GM21423 (cell line): ENCODE results near the gene CR1.
"Not testable (repeated sequence)": the region's sequence is repeated elsewhere in the genome, so short reads cannot be mapped to it uniquely, and the experiment has no call there.

ENCODE experiments used
- ATAC-seq: cut with Tn5 transposase; IDR thresholded peaks from one replicate; pipeline ENCODE4 v1.9.1; 2021; ENCODE audit warnings: mild to moderate bottlenecking, moderate library complexity; ENCODE audit not compliant: unreplicated experiment

Gene CR1

GRCh38 chr1:207669528-207670009, 173.6 kb downstream of the CR1 start:
- no peak for ATAC-seq

DNA sequence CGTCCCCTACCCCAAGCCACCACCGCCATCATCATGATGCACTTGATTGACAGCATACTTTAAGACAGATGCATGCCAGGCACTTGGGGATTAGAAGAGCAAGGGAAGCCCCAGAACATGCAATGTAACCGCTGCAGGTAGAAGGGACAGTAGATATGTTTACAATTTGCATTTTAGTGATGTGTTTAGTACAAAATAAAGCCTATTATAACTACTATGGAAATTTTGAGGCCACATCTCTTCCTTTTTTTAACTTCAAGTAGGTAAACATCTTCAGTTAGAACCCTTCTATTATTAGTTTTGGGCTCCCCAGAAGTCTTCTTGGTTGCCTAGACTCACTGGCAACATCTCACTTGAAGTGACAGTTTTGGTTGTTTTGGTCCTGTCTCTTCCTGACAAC, 174.2 kb downstream of the CR1 start:
- no peak for ATAC-seq

GRCh38 chr1:207670997-207671396, 175.0 kb downstream of the CR1 start:
- no peak for ATAC-seq

- ATAC-seq = no peak
These were observed 176.7 kb downstream of the CR1 start for GRCh38 chr1:207672522-207673130.

- no peak for ATAC-seq
These were observed 177.4 kb downstream of the CR1 start for GRCh38 chr1:207673399-207673798.

- no peak for ATAC-seq
These were observed 180.2 kb downstream of the CR1 start for GRCh38 chr1:207676153-207676552.

- not testable (repeated sequence) for ATAC-seq
These were observed 184.8 kb downstream of the CR1 start for GRCh38 chr1:207680590-207681388.

GRCh38 chr1:207682872-207683434, 187.0 kb downstream of the CR1 start:
- not testable (repeated sequence) for ATAC-seq

GRCh38 chr1:207690551-207690950, 194.6 kb downstream of the CR1 start:
- ATAC-seq = not testable (repeated sequence)

GRCh38 chr1:207691010-207691409, 195.1 kb downstream of the CR1 start:
- no peak for ATAC-seq
